ENCODE data around the gene ALS2CL. TPM values are rescaled to one million over a fixed set of nuclear protein-coding genes. Genes with fewer than 3 reads are reported as not detected.
A peak's percentile ranks its signal among the peaks of the same experiment; 100 is the strongest.

ALS2CL gene
- total RNA-seq, 2 experiments from 2014 or later: 6.9 to 7.4 TPM

GRCh38 chr3:46692566-46692990 lies 901 bp downstream of the ALS2CL start:
- Mint-ChIP-seq H3K27me3 (peaks cover 17% of the 10 kb centered on the region), H3K9me3 (no peaks in the 10 kb centered on the region), H3K4me1 (peaks cover 44% of the 10 kb centered on the region), H3K27ac (no peak overlapping the region), H3K36me3 (ENCODE audit: low read depth) (no peaks in the 10 kb centered on the region), H3K4me3 (peak overlapping the region; percentile 76)
- DNase-seq: no peak
- POLR2A ChIA-PET: no interaction called here
- CTCF ChIA-PET: interaction anchor here (1.0 kb wide), 1 partner anchor 230 kb away, joined by 3 read pairs; no protein-coding TSS in a partner anchor

GRCh38 chr3:46690798-46691197 lies 2.7 kb downstream of the ALS2CL start:
- no peak for DNase-seq
- Mint-ChIP-seq H3K4me3 (no peak overlapping the region), H3K36me3 (ENCODE audit: low read depth) (no peaks in the 10 kb centered on the region), H3K27ac (no peak overlapping the region), H3K9me3 (no peaks in the 10 kb centered on the region), H3K27me3 (peaks cover 14% of the 10 kb centered on the region), H3K4me1 (peaks cover 39% of the 10 kb centered on the region)
- CTCF ChIA-PET: interaction anchor here (1.7 to 2.0 kb wide), 2 partner anchors 17 to 61 kb away, joined by 6 to 8 read pairs; no protein-coding TSS in a partner anchor
- POLR2A ChIA-PET: interaction anchor here (1.6 kb wide), 1 partner anchor 11 kb away, joined by 3 read pairs; no protein-coding TSS in a partner anchor

GRCh38 chr3:46685446-46685845 lies 8.0 kb downstream of the ALS2CL start:
- POLR2A ChIA-PET: no interaction called here

GRCh38 chr3:46684891-46685290 lies 8.6 kb downstream of the ALS2CL start:
- ChIA-PET CTCF (no interaction called here), POLR2A (no interaction called here)
- no peak for DNase-seq
- no peak overlapping the region for H3K27ac Mint-ChIP-seq
- H3K27me3 Mint-ChIP-seq: no peaks in the 10 kb centered on the region
- H3K9me3 Mint-ChIP-seq: no peaks in the 10 kb centered on the region
- no peak overlapping the region for H3K4me3 Mint-ChIP-seq
- no peaks in the 10 kb centered on the region for H3K36me3 Mint-ChIP-seq (ENCODE audit: low read depth)
- peaks cover 1% of the 10 kb centered on the region for H3K4me1 Mint-ChIP-seq

More at GRCh38 chr3:46685446-46685845, 8.0 kb downstream of the ALS2CL start:
- Mint-ChIP-seq H3K27ac (no peak overlapping the region), H3K36me3 (ENCODE audit: low read depth) (no peaks in the 10 kb centered on the region), H3K27me3 (no peaks in the 10 kb centered on the region), H3K9me3 (no peaks in the 10 kb centered on the region), H3K4me3 (no peak overlapping the region), H3K4me1 (peaks cover 4% of the 10 kb centered on the region)
- CTCF ChIA-PET: no interaction called here
- no peak for DNase-seq

GRCh38 chr3:46682974-46683373 lies 10.5 kb downstream of the ALS2CL start:
- Mint-ChIP-seq H3K36me3 (ENCODE audit: low read depth) (no peaks in the 10 kb centered on the region), H3K4me3 (no peak overlapping the region), H3K9me3 (no peaks in the 10 kb centered on the region), H3K27ac (no peak overlapping the region), H3K27me3 (no peaks in the 10 kb centered on the region), H3K4me1 (peaks cover 3% of the 10 kb centered on the region)
- ChIA-PET CTCF (no interaction called here), POLR2A (no interaction called here)
- DNase-seq: no peak

GRCh38 chr3:46681856-46682540 lies 11.5 kb downstream of the ALS2CL start:
- Mint-ChIP-seq H3K4me3 (no peak overlapping the region), H3K27ac (no peak overlapping the region)
- POLR2A ChIA-PET: no interaction called here

GRCh38 chr3:46681387-46681786 lies 12.1 kb downstream of the ALS2CL start:
- H3K4me3 Mint-ChIP-seq: no peak overlapping the region

More at GRCh38 chr3:46681856-46682540, 11.5 kb downstream of the ALS2CL start:
- H3K36me3 Mint-ChIP-seq (ENCODE audit: low read depth): no peaks in the 10 kb centered on the region
- CTCF ChIA-PET: no interaction called here
- H3K4me1 Mint-ChIP-seq: peaks cover 3% of the 10 kb centered on the region
- no peak for DNase-seq
- H3K9me3 Mint-ChIP-seq: no peaks in the 10 kb centered on the region
- no peaks in the 10 kb centered on the region for H3K27me3 Mint-ChIP-seq

GRCh38 chr3:46680298-46680826 lies 13.1 kb downstream of the ALS2CL start:
- H3K27me3 Mint-ChIP-seq: no peaks in the 10 kb centered on the region
- peaks cover 3% of the 10 kb centered on the region for H3K4me1 Mint-ChIP-seq
- no peak for DNase-seq
- ChIA-PET CTCF (no interaction called here), POLR2A (interaction anchor here (0.7 kb wide), 1 partner anchor 11 kb away, joined by 3 read pairs; no protein-coding TSS in a partner anchor)
- no peaks in the 10 kb centered on the region for H3K9me3 Mint-ChIP-seq
- H3K4me3 Mint-ChIP-seq: no peak overlapping the region
- H3K27ac Mint-ChIP-seq: no peak overlapping the region
- H3K36me3 Mint-ChIP-seq (ENCODE audit: low read depth): no peaks in the 10 kb centered on the region

More at GRCh38 chr3:46681387-46681786, 12.1 kb downstream of the ALS2CL start:
- H3K27ac Mint-ChIP-seq: no peak overlapping the region
- POLR2A ChIA-PET: no interaction called here
- peaks cover 3% of the 10 kb centered on the region for H3K4me1 Mint-ChIP-seq
- no peaks in the 10 kb centered on the region for H3K36me3 Mint-ChIP-seq (ENCODE audit: low read depth)
- CTCF ChIA-PET: no interaction called here
- no peak for DNase-seq
- no peaks in the 10 kb centered on the region for H3K9me3 Mint-ChIP-seq
- H3K27me3 Mint-ChIP-seq: no peaks in the 10 kb centered on the region

- CTCF ChIA-PET: no interaction called here
- H3K9me3 Mint-ChIP-seq: no peaks in the 10 kb centered on the region
- H3K27ac Mint-ChIP-seq: no peak overlapping the region
- no peaks in the 10 kb centered on the region for H3K36me3 Mint-ChIP-seq (ENCODE audit: low read depth)
- H3K4me3 Mint-ChIP-seq: no peak overlapping the region
- no peak for DNase-seq
- peaks cover 3% of the 10 kb centered on the region for H3K4me1 Mint-ChIP-seq
- no peaks in the 10 kb centered on the region for H3K27me3 Mint-ChIP-seq
- POLR2A ChIA-PET: interaction anchor here (0.7 kb wide), 1 partner anchor 12 kb away, joined by 3 read pairs; no protein-coding TSS in a partner anchor
Measured at GRCh38 chr3:46679681-46680080, 13.8 kb downstream of the ALS2CL start.

GRCh38 chr3:46678280-46678679 lies 15.2 kb downstream of the ALS2CL start:
- H3K4me1 Mint-ChIP-seq: peaks cover 3% of the 10 kb centered on the region
- POLR2A ChIA-PET: no interaction called here
- CTCF ChIA-PET: no interaction called here
- H3K27me3 Mint-ChIP-seq: no peaks in the 10 kb centered on the region
- no peaks in the 10 kb centered on the region for H3K36me3 Mint-ChIP-seq (ENCODE audit: low read depth)
- no peaks in the 10 kb centered on the region for H3K9me3 Mint-ChIP-seq
- no peak overlapping the region for H3K4me3 Mint-ChIP-seq
- no peak for DNase-seq
- H3K27ac Mint-ChIP-seq: no peak overlapping the region

GRCh38 chr3:46677411-46677726 lies 16.1 kb downstream of the ALS2CL start:
- Mint-ChIP-seq H3K4me3 (no peak overlapping the region), H3K9me3 (no peaks in the 10 kb centered on the region), H3K27me3 (no peaks in the 10 kb centered on the region), H3K36me3 (ENCODE audit: low read depth) (no peaks in the 10 kb centered on the region), H3K4me1 (peaks cover 3% of the 10 kb centered on the region), H3K27ac (no peak overlapping the region)
- ChIA-PET CTCF (no interaction called here), POLR2A (no interaction called here)
- DNase-seq: no peak

- peaks cover 3% of the 10 kb centered on the region for H3K4me1 Mint-ChIP-seq
Measured at GRCh38 chr3:46676601-46677410, 16.7 kb downstream of the ALS2CL start.

GRCh38 chr3:46675843-46676567 lies 17.5 kb downstream of the ALS2CL start:
- CTCF ChIA-PET: interaction anchor here (1.4 kb wide), 1 partner anchor 29 kb away, joined by 3 read pairs; no protein-coding TSS in a partner anchor
- no peaks in the 10 kb centered on the region for H3K36me3 Mint-ChIP-seq (ENCODE audit: low read depth)
- POLR2A ChIA-PET: no interaction called here
- no peak for DNase-seq
- H3K4me1 Mint-ChIP-seq: peaks cover 3% of the 10 kb centered on the region
- H3K27ac Mint-ChIP-seq: no peak overlapping the region
- H3K27me3 Mint-ChIP-seq: no peaks in the 10 kb centered on the region
- H3K9me3 Mint-ChIP-seq: no peaks in the 10 kb centered on the region
- no peak overlapping the region for H3K4me3 Mint-ChIP-seq

More at GRCh38 chr3:46676601-46677410, 16.7 kb downstream of the ALS2CL start:
- ChIA-PET CTCF (no interaction called here), POLR2A (no interaction called here)
- no peaks in the 10 kb centered on the region for H3K27me3 Mint-ChIP-seq
- no peak overlapping the region for H3K4me3 Mint-ChIP-seq
- no peak for DNase-seq
- H3K27ac Mint-ChIP-seq: no peak overlapping the region
- no peaks in the 10 kb centered on the region for H3K36me3 Mint-ChIP-seq (ENCODE audit: low read depth)
- no peaks in the 10 kb centered on the region for H3K9me3 Mint-ChIP-seq

Data from activated CD4-positive, alpha-beta memory T cell treated with anti-CD3 and anti-CD28 coated beads, Interleukin-2, amount 10 ng/mL, durations not matched to agents 7 days and 5 days (primary cell).